Caco-2 (cell line): Measurements from ENCODE around the gene C1QTNF8. TPM values are rescaled to one million over a fixed set of nuclear protein-coding genes. Genes with fewer than 3 reads are reported as not detected.

ENCODE experiments used
- BruUV-seq: library from RNA; stranded (reverse); fragments of 400-500 nt; replicated peaks from 2 replicates; lab custom pipeline; 2021; lab: Mats Ljungman, UMichigan
- CTCF ChIA-PET: fragments of 300-600 bp; sonication (Branson Sonifier 250); formaldehyde crosslinking; loops from one replicate; lab custom pipeline; 2022; ENCODE audit warnings: antibody characterized with exemption; lab: Charles Lee
- POLR2A ChIA-PET: fragments of 300-600 bp; sonication (Branson Sonifier 250); formaldehyde crosslinking; loops from one replicate; lab custom pipeline; 2022; ENCODE audit warnings: antibody characterized with exemption; lab: Charles Lee
- DNase-seq, 2 experiments: peaks; one replicate each; pipeline versions ENCODE4 v3.0.0 to v3.0.0-alpha.2; 2020 to 2022
- H3K27me3 ChIP-seq: replicated peaks from 2 replicates; pipeline ENCODE4 v1.6.0; 2011; ENCODE audit warnings: low read length; ENCODE audit not compliant: control insufficient read depth, insufficient read depth
- H3K36me3 ChIP-seq: 2 replicates; pipeline ENCODE4 v1.5.1; 2011; ENCODE audit warnings: low read length; ENCODE audit not compliant: control insufficient read depth, insufficient read depth
- H3K4me1 ChIP-seq: fragments of 250-450 bp; sonication (Bioruptor Pico); 2 replicates; pipeline ENCODE4 v1.5.1; 2020; ENCODE audit warnings: mild to moderate bottlenecking
- H3K4me3 ChIP-seq: 2 replicates; pipeline ENCODE4 v1.5.1; 2011; ENCODE audit warnings: low read depth, mild to moderate bottlenecking, control low read depth, low read length
- H3K9me3 ChIP-seq: fragments of 250-450 bp; sonication (Bioruptor Pico); 2 replicates; pipeline ENCODE4 v1.5.1; 2020; ENCODE audit warnings: mild to moderate bottlenecking, moderate library complexity
- H3K27ac Mint-ChIP-seq: one replicate; pipeline ENCODE4 v1.8.0; 2022; ENCODE audit warnings: mixed read lengths; ENCODE audit not compliant: unreplicated experiment
- H3K27me3 Mint-ChIP-seq: one replicate; pipeline ENCODE4 v1.8.0; 2022; ENCODE audit warnings: mixed read lengths; ENCODE audit not compliant: insufficient read depth, unreplicated experiment
- H3K36me3 Mint-ChIP-seq: one replicate; pipeline ENCODE4 v1.8.0; 2022; ENCODE audit warnings: mild to moderate bottlenecking, mixed read lengths; ENCODE audit not compliant: insufficient read depth, unreplicated experiment
- H3K4me1 Mint-ChIP-seq: one replicate; pipeline ENCODE4 v1.8.0; 2022; ENCODE audit warnings: low read depth, mixed read lengths; ENCODE audit not compliant: unreplicated experiment
- H3K4me3 Mint-ChIP-seq: one replicate; pipeline ENCODE4 v1.8.0; 2022; ENCODE audit warnings: mild to moderate bottlenecking, moderate library complexity, mixed read lengths; ENCODE audit not compliant: unreplicated experiment
- H3K9me3 Mint-ChIP-seq: one replicate; pipeline ENCODE4 v1.8.0; 2022; ENCODE audit warnings: mixed read lengths; ENCODE audit not compliant: unreplicated experiment
- CTCF ChIP-seq, 2 experiments: fragments of 200-600 bp in 1 of 2; IDR thresholded peaks; 1 replicate in 1 of 2; 2 replicates in 1 of 2; pipeline versions ENCODE4 v1.5.1 to v1.8.0; 2011 to 2022; ENCODE audit warnings: antibody characterized with exemption in 1 of 2, control low read depth in 1 of 2, inconsistent platforms in 1 of 2, low read depth in 1 of 2, low read length in 1 of 2, mild to moderate bottlenecking in 1 of 2, moderate library complexity in 1 of 2; ENCODE audit not compliant: insufficient read depth in 1 of 2, severe bottlenecking in 1 of 2, unreplicated experiment in 1 of 2
- intact Hi-C: fragments of 100-400 bp; cut with micrococcal nuclease; formaldehyde crosslinking; loops from one replicate; pipeline ENCODE4 v1.10.0; 2022; ENCODE audit not compliant: unreplicated experiment
- total RNA-seq: library from RNA; stranded (reverse); gene quantifications from 2 replicates; pipeline ENCODE4 v1.2.3, GENCODE V29; 2022

The C1QTNF8 gene
- total RNA-seq, 1 experiment from 2014 or later: not detected

- no TSS peak for BruUV-seq
- Mint-ChIP-seq H3K9me3 (no peaks in the 10 kb centered on the region), H3K27me3 (no peaks in the 10 kb centered on the region), H3K36me3 (no peaks in the 10 kb centered on the region), H3K4me3 (no peak overlapping the region), H3K4me1 (no peaks in the 10 kb centered on the region), H3K27ac (no peak overlapping the region)
- TF ChIP-seq CTCF (IDR thresholded peaks at IDR 0.05; ENCODE audit: insufficient read depth in 1 of 2, low read depth in 1 of 2, low read length in 1 of 2, severe bottlenecking in 1 of 2, unreplicated experiment in 1 of 2): no peak
- intact Hi-C loops: no loop called here
- CTCF ChIA-PET: no interaction called here
- Histone ChIP-seq H3K27me3 (no peaks in the 10 kb centered on the region), H3K9me3 (no peaks in the 10 kb centered on the region), H3K4me1 (no peaks in the 10 kb centered on the region), H3K36me3 (no peaks in the 10 kb centered on the region), H3K4me3 (no peak overlapping the region)
- POLR2A ChIA-PET: no interaction called here
- no peak for DNase-seq
These were observed 21.3 kb upstream of the C1QTNF8 start for GRCh38 chr16:1117176-1117900.

DNA sequence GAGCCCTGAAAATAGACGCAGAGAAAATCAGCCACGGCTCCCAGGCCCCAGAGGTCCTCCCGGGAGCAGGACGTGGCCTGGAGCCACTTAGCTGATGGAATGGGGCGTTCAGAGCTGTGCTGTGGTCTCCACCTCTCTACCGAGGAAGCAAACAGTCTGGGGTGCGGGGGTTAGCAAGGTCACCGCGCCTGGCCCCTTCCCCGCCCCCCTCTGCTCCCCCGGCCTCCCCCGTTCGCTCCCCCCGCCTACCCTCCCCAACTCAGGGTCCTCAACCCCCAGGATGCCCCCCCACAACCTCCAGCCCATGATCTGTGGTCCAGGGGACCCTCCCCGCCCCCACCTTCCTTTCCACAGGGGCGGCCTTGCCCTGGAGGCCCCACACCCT, 20.6 kb upstream of the C1QTNF8 start:
- Mint-ChIP-seq H3K36me3 (no peaks in the 10 kb centered on the region), H3K4me1 (no peaks in the 10 kb centered on the region), H3K9me3 (no peaks in the 10 kb centered on the region), H3K27me3 (no peaks in the 10 kb centered on the region), H3K27ac (no peak overlapping the region), H3K4me3 (no peak overlapping the region)
- Histone ChIP-seq H3K9me3 (no peaks in the 10 kb centered on the region), H3K4me1 (no peaks in the 10 kb centered on the region), H3K4me3 (no peak overlapping the region), H3K36me3 (no peaks in the 10 kb centered on the region), H3K27me3 (no peaks in the 10 kb centered on the region)
- ChIA-PET CTCF (no interaction called here), POLR2A (no interaction called here)
- no TSS peak for BruUV-seq
- no peak for TF ChIP-seq CTCF (IDR thresholded peaks at IDR 0.05; ENCODE audit: insufficient read depth in 1 of 2, low read depth in 1 of 2, low read length in 1 of 2, severe bottlenecking in 1 of 2, unreplicated experiment in 1 of 2)
- intact Hi-C loops: no loop called here
- DNase-seq: no peak

DNA sequence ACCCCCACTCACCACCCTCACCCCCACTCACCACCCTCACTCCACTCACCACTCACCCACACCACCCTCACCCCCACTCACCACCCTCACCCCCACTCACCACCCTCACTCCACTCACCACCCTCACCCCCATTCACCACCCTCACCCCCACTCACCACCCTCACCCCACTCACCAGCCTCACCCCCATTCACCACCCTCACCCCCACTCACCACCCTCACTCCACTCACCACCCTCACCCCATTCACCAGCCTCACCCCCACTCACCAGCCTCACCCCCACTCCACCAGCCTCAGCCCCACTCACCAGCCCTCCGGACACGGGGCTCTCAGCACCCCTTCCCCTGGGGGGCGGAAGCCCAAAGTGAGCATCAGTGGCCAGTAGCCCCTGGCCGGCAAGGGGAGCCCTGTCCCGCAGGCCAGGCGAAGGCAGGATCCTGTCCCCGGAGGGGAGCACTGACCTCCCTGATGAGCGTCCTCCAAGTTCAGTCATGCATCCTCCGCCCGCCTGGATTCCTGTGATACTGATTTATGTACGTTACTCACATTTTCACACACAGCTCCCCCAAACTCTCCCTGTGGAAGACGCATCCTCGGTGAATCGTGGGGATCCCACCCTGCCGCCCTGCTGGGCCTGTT, 18.0 kb upstream of the C1QTNF8 start:
- TF ChIP-seq CTCF (IDR thresholded peaks at IDR 0.05; ENCODE audit: insufficient read depth in 1 of 2, low read depth in 1 of 2, low read length in 1 of 2, severe bottlenecking in 1 of 2, unreplicated experiment in 1 of 2): no peak

More for the DNA sequence above, 18.0 kb upstream of the C1QTNF8 start:
- H3K27me3 Mint-ChIP-seq: peaks cover 3% of the 10 kb centered on the region
- DNase-seq: no peak
- Histone ChIP-seq H3K9me3 (no peaks in the 10 kb centered on the region), H3K4me3 (no peak overlapping the region), H3K36me3 (no peaks in the 10 kb centered on the region), H3K4me1 (no peaks in the 10 kb centered on the region), H3K27me3 (no peaks in the 10 kb centered on the region)
- intact Hi-C loops: no loop called here
- no peaks in the 10 kb centered on the region for H3K4me1 Mint-ChIP-seq
- no peaks in the 10 kb centered on the region for H3K9me3 Mint-ChIP-seq
- ChIA-PET POLR2A (no interaction called here), CTCF (no interaction called here)
- no peak overlapping the region for H3K27ac Mint-ChIP-seq
- H3K4me3 Mint-ChIP-seq: no peak overlapping the region
- no peaks in the 10 kb centered on the region for H3K36me3 Mint-ChIP-seq
- BruUV-seq: no TSS peak
